B cell (primary cell): ENCODE data around the gene LRBA.

ENCODE experiments used
- EZH2 ChIP-seq: IDR thresholded peaks from 2 replicates; pipeline ENCODE4 v1.6.1; 2012; ENCODE audit warnings: borderline replicate concordance, low read depth, mild to moderate bottlenecking, moderate library complexity, low read length; ENCODE audit not compliant: insufficient read depth, poor library complexity, severe bottlenecking
- TF ChIP-seq, protein P1 (sequence below): fragments of 200-600 bp; IDR thresholded peaks from one replicate; pipeline ENCODE4 v1.8.0; 2022; ENCODE audit warnings: antibody characterized with exemption, mild to moderate bottlenecking

DNA sequence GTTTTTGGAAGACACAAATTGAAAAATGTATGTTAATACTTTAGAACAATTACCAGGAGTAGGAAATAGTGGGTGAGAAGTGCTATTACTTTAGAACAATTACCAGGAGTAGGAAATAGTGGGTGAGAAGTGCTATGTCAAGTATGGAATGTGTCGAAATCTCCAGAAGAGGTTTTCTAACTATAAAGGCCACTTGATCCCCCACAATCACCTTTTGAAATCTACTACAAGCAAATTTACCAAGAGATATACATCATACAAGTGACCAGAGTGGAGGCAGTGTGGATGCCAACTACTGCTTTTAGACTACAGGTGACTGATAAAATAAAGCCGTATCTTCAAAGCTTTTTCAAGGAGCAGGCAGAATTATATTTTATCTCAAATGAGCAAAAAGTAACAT, 390.1 kb downstream of the LRBA start:
- TF ChIP-seq, protein P1, sequence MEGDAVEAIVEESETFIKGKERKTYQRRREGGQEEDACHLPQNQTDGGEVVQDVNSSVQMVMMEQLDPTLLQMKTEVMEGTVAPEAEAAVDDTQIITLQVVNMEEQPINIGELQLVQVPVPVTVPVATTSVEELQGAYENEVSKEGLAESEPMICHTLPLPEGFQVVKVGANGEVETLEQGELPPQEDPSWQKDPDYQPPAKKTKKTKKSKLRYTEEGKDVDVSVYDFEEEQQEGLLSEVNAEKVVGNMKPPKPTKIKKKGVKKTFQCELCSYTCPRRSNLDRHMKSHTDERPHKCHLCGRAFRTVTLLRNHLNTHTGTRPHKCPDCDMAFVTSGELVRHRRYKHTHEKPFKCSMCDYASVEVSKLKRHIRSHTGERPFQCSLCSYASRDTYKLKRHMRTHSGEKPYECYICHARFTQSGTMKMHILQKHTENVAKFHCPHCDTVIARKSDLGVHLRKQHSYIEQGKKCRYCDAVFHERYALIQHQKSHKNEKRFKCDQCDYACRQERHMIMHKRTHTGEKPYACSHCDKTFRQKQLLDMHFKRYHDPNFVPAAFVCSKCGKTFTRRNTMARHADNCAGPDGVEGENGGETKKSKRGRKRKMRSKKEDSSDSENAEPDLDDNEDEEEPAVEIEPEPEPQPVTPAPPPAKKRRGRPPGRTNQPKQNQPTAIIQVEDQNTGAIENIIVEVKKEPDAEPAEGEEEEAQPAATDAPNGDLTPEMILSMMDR, result no peak
- TF ChIP-seq EZH2, result no peak
